TTC549 (cell line): ENCODE data around the gene PHF11.

Experiments
- FAIRE-seq: peaks from 2 replicates; lab custom pipeline; 2012; peaks lifted over from hg19 to GRCh38; lab: Jason Lieb, UNC

PHF11 gene

GRCh38 chr13:49498206-49498605 is 2.5 kb downstream of the PHF11 start:
- no peak for FAIRE-seq

- no peak for FAIRE-seq
Observed at GRCh38 chr13:49499889-49500660, 4.3 kb downstream of the PHF11 start.

- FAIRE-seq, result no peak
Observed at GRCh38 chr13:49502954-49503353, 7.2 kb downstream of the PHF11 start.

- FAIRE-seq, result no peak
Observed at GRCh38 chr13:49503951-49504350, 8.2 kb downstream of the PHF11 start.

- no peak for FAIRE-seq
Observed at GRCh38 chr13:49512578-49512977, 16.8 kb downstream of the PHF11 start.

- no peak for FAIRE-seq
Observed at GRCh38 chr13:49516467-49516866, 20.7 kb downstream of the PHF11 start.

GRCh38 chr13:49517461-49517860 is 21.7 kb downstream of the PHF11 start:
- FAIRE-seq, result no peak

- no peak for FAIRE-seq
Observed at GRCh38 chr13:49521224-49521623, 25.5 kb downstream of the PHF11 start.

GRCh38 chr13:49524740-49525501 is 29.2 kb downstream of the PHF11 start:
- no peak for FAIRE-seq

- no peak for FAIRE-seq
Observed at GRCh38 chr13:49527123-49527522, 31.4 kb downstream of the PHF11 start.

- no peak for FAIRE-seq
Observed at GRCh38 chr13:49528161-49528560, 32.4 kb downstream of the PHF11 start.

- FAIRE-seq, result no peak
Observed at GRCh38 chr13:49530457-49530856, 34.7 kb downstream of the PHF11 start.

- FAIRE-seq, result no peak
Observed at GRCh38 chr13:49532593-49532992, 36.8 kb downstream of the PHF11 start.

GRCh38 chr13:49533011-49533410 is 37.3 kb downstream of the PHF11 start:
- no peak for FAIRE-seq

GRCh38 chr13:49533591-49534269 is 38.0 kb downstream of the PHF11 start:
- FAIRE-seq, result no peak

GRCh38 chr13:49536144-49536873 is 40.6 kb downstream of the PHF11 start:
- no peak for FAIRE-seq

GRCh38 chr13:49538404-49538803 is 42.7 kb downstream of the PHF11 start:
- no peak for FAIRE-seq

- no peak for FAIRE-seq
Observed at GRCh38 chr13:49539313-49539712, 43.6 kb downstream of the PHF11 start.

GRCh38 chr13:49539746-49540145 is 44.0 kb downstream of the PHF11 start:
- FAIRE-seq, result no peak

- FAIRE-seq, result no peak
Observed at GRCh38 chr13:49540552-49540951, 44.8 kb downstream of the PHF11 start.

GRCh38 chr13:49543656-49544055 is 47.9 kb downstream of the PHF11 start:
- no peak for FAIRE-seq

GRCh38 chr13:49545661-49546060 is 49.9 kb downstream of the PHF11 start:
- no peak for FAIRE-seq
